ENCODE data around the gene ANKRD10.

ANKRD10 gene

DNA sequence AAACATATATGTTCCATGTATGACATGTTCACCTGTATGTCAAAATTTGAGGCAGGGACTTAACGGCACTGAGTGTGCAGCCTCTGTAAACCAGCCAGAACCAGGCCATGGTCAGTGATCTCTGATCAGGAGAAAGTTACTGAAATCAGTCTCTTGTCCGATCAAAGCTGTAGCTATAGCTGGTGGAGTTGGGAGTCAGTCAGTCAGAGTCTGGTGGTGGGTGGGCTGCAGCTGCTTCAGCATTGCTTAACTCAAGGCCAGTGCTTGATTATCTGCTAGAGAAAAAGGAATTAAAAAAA, 78.3 kb downstream of the ANKRD10 start:
- no peak for DNase-seq (ENCODE audit: low read depth)
- TF ChIP-seq, protein P1, sequence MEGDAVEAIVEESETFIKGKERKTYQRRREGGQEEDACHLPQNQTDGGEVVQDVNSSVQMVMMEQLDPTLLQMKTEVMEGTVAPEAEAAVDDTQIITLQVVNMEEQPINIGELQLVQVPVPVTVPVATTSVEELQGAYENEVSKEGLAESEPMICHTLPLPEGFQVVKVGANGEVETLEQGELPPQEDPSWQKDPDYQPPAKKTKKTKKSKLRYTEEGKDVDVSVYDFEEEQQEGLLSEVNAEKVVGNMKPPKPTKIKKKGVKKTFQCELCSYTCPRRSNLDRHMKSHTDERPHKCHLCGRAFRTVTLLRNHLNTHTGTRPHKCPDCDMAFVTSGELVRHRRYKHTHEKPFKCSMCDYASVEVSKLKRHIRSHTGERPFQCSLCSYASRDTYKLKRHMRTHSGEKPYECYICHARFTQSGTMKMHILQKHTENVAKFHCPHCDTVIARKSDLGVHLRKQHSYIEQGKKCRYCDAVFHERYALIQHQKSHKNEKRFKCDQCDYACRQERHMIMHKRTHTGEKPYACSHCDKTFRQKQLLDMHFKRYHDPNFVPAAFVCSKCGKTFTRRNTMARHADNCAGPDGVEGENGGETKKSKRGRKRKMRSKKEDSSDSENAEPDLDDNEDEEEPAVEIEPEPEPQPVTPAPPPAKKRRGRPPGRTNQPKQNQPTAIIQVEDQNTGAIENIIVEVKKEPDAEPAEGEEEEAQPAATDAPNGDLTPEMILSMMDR (IDR thresholded peaks at IDR 0.05; ENCODE audit: insufficient read depth, low read depth, low read length, missing control alignments): no peak
- no peak overlapping the region for H3K4me3 ChIP-seq (ENCODE audit: low read depth, low read length)

DNA sequence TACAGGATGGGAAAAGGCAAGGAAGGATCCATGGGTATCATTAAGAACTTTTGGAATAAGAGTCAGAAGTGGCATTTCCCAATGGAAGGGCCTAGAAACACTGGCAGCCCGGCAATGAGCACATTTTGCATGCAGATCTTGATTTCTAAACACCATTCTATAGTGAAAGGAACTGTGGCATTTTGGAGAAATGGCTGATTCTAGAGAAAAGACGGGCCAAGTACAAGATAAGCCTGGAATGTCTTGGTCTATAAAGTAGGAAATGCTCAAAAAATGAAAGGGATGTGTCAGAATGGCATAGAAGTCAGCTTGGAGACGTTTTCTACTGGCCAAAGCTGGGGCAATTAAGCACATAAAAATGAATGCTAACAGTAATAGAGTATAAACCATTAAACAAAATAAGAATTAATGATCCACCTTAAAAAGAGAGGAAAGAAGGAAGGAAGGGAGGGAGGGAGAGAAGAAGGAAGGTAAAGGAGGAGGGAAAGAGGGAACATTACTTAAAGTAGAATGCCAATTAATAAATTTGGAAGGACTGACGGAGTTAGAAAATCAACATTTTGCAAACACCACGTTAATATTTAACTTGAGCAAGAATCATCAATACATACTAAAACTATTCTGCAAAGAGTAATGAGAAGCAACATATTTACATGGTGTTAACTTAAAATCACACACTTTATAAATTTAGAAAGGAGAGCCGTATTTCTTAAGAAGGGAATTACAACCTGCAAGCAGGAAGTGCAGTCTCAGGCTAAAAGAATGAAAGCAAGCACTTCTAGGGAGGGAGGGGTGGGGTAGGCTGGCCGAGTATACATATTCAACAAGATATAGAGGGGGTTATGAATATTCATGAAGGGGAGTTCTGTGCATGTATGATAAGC, 78.9 kb downstream of the ANKRD10 start:
- TF ChIP-seq, protein P1 (IDR thresholded peaks at IDR 0.05; ENCODE audit: insufficient read depth, low read depth, low read length, missing control alignments): no peak
- no peak for DNase-seq (ENCODE audit: low read depth)
- no peak overlapping the region for H3K4me3 ChIP-seq (ENCODE audit: low read depth, low read length)

DNA sequence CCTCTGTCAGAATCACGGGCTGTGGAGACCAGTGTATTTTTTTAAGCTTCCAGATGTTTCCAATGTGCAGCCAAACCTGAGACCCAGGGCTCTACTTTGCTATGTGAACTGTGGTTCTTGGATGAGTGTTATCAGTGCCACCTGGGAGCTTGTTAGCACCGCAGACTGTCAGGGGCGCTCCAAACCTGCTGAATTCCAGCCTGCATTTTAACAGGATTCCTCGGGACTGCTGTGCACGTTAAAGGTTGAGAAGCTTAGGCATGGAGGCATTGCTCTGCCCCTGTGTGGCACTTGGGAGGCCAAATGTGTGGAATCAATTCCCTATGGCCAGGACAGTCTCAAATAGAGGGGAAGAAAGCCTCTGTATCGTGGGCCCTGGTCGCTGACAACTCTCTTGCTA, 80.3 kb downstream of the ANKRD10 start:
- TF ChIP-seq, protein P1 (IDR thresholded peaks at IDR 0.05; ENCODE audit: insufficient read depth, low read depth, low read length, missing control alignments): no peak
- DNase-seq (ENCODE audit: low read depth): no peak
- H3K4me3 ChIP-seq (ENCODE audit: low read depth, low read length): no peak overlapping the region

DNA sequence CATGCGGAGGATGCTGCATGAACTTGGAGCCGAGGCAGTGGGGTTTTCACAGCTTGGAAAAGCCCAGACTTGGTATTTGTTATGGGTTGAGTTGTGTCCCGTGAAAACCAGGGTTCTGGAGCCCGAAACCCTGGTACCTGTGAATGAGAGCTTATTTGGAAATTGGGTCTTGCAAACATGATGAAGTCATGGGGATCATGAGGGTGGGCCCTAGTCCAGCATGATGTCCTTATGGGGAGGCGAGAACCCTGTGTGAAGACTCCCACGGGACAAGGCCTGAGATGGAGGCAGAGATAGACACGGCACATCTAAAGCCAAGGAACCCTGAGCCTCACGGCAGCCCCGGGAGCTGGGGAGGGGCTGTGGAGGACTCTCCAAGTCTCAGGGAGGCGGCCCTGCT, 82.3 kb downstream of the ANKRD10 start:
- DNase-seq (ENCODE audit: low read depth): no peak
- TF ChIP-seq, protein P1 (IDR thresholded peaks at IDR 0.05; ENCODE audit: insufficient read depth, low read depth, low read length, missing control alignments): no peak
- no peak overlapping the region for H3K4me3 ChIP-seq (ENCODE audit: low read depth, low read length)

DNA sequence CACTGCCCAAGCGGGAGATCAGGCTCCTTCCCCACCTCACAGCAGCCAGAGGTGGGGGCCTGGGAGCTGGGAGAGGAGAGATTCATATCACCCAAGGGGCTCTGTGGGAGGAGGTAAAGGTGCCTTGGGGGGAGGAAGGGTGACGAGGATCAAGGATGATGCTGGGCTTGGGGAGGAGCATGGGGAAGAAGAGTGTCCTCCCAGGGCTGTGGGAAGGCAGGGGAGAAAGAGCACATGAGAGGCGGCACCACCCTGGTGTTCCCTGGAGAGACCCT, 82.7 kb downstream of the ANKRD10 start:
- no peak for DNase-seq (ENCODE audit: low read depth)
- no peak overlapping the region for H3K4me3 ChIP-seq (ENCODE audit: low read depth, low read length)
- TF ChIP-seq, protein P1 (IDR thresholded peaks at IDR 0.05; ENCODE audit: insufficient read depth, low read depth, low read length, missing control alignments): no peak

DNA sequence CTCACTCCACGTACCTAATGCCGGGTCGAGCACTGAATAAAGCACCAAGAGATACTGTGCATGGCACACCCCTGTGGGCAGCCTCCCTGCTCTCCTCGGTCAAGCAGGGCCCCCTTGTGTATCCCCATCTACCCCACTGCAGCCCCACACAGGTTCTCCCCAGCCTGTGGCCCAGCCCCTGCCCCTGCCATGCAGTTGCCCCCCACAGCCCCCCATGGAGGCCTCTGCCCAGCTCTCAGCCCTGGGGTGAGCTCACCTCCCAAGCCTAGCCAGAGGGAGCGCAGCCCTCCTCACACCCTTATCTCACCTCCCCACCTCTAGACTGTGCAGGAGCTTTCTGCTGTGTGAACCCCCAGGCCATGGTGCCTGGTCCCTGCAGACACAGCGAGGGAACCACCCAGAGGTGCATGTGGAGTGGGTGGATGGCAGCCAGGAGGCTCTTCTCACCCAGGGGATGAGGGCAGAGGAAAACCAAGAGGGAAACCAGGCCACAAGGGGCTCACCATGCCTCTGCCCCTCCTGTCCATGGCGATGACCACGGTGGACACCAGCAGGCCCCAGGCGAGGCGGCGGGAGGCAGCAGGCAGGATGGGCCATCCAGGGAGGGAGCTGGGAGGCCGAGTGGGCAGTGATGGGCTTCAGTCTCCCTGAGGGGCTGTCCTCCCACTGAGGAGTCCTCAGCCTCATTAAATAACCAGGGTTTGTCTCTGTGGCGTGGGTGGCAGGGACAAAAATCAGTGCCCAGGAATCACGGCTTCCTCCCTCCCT, 83.2 kb downstream of the ANKRD10 start:
- no peak for DNase-seq (ENCODE audit: low read depth)
- TF ChIP-seq, protein P1 (IDR thresholded peaks at IDR 0.05; ENCODE audit: insufficient read depth, low read depth, low read length, missing control alignments): no peak

More for the DNA sequence above, 83.2 kb downstream of the ANKRD10 start:
- no peak overlapping the region for H3K4me3 ChIP-seq (ENCODE audit: low read depth, low read length)
